HepG2 (cell line): ENCODE results near the gene AADACL4. TPM values are rescaled to one million over a fixed set of nuclear protein-coding genes. Genes with fewer than 3 reads are reported as not detected.

Source experiments
- ATF2 ChIP-seq: sonication (generic); formaldehyde crosslinking; IDR thresholded peaks from 2 replicates; pipeline ENCODE4 v1.4.0; 2020; ENCODE audit warnings: missing genetic modification reagents
- BCL6 ChIP-seq: IDR thresholded peaks from 2 replicates; pipeline ENCODE4 v1.6.1; 2016; ENCODE audit warnings: missing genetic modification reagents, missing compliant biosample characterization
- CBX5 ChIP-seq: sonication (generic); formaldehyde crosslinking; IDR thresholded peaks from 2 replicates; pipeline ENCODE4 v1.4.0; 2020; ENCODE audit warnings: missing genetic modification reagents, borderline replicate concordance
- FOXA3 ChIP-seq: IDR thresholded peaks from 2 replicates; pipeline ENCODE4 v1.6.1; 2016; ENCODE audit warnings: missing genetic modification reagents, missing compliant biosample characterization
- JUND ChIP-seq: sonication (generic); formaldehyde crosslinking; IDR thresholded peaks from 2 replicates; pipeline ENCODE4 v1.8.0; 2022; ENCODE audit warnings: mild to moderate bottlenecking, missing genetic modification reagents
- KAT8 ChIP-seq: IDR thresholded peaks from 2 replicates; pipeline ENCODE4 v1.6.1; 2016; ENCODE audit warnings: missing genetic modification reagents, missing compliant biosample characterization
- MAFF ChIP-seq: IDR thresholded peaks from 2 replicates; pipeline ENCODE4 v1.6.1; 2011; ENCODE audit warnings: low read depth, low read length, improper control_type of control experiment
- MEIS2 ChIP-seq: sonication (generic); formaldehyde crosslinking; IDR thresholded peaks from 2 replicates; pipeline ENCODE4 v1.9.0; 2021; ENCODE audit warnings: mild to moderate bottlenecking, missing genetic modification reagents
- NPAS2 ChIP-seq: sonication (generic); formaldehyde crosslinking; IDR thresholded peaks from 2 replicates; pipeline ENCODE4 v1.8.0; 2022; ENCODE audit warnings: mild to moderate bottlenecking, missing genetic modification reagents, borderline replicate concordance
- PBX3 ChIP-seq: sonication (generic); formaldehyde crosslinking; IDR thresholded peaks from 2 replicates; pipeline ENCODE4 v1.8.1; 2023; ENCODE audit warnings: missing genetic modification reagents, inconsistent platforms, borderline replicate concordance
- PPARG ChIP-seq: conservative IDR thresholded peaks from 2 replicates; pipeline ENCODE4 v1.6.1; 2016; ENCODE audit warnings: missing biosample characterization, missing genetic modification reagents
- REPIN1 ChIP-seq: sonication (generic); formaldehyde crosslinking; IDR thresholded peaks from 2 replicates; pipeline ENCODE4 v1.8.0; 2022; ENCODE audit warnings: missing genetic modification reagents, low read depth, mild to moderate bottlenecking, borderline replicate concordance
- RXRB ChIP-seq: IDR thresholded peaks from 2 replicates; pipeline ENCODE4 v1.6.1; 2016; ENCODE audit warnings: borderline replicate concordance, missing genetic modification reagents, missing compliant biosample characterization
- SAFB2 ChIP-seq: sonication (generic); formaldehyde crosslinking; IDR thresholded peaks from 2 replicates; pipeline ENCODE4 v1.5.1; 2020; ENCODE audit warnings: missing genetic modification reagents, low read depth, mild to moderate bottlenecking, borderline replicate concordance
- SOX6 ChIP-seq, 2 experiments: fragments of 450-650 bp in 1 of 2; sonication (generic) in 1 of 2; formaldehyde crosslinking in 1 of 2; IDR thresholded peaks; 2 replicates each; pipeline versions ENCODE4 v1.4.0 to v1.6.1; 2017 to 2020; ENCODE audit warnings: antibody characterized with exemption in 1 of 2, mild to moderate bottlenecking in 1 of 2, missing genetic modification reagents in 1 of 2
- SRF ChIP-seq: IDR thresholded peaks from 2 replicates; pipeline ENCODE4 v1.6.1; 2011; ENCODE audit warnings: mild to moderate bottlenecking, low read depth, low read length, moderate library complexity
- TSC22D2 ChIP-seq: sonication (generic); formaldehyde crosslinking; IDR thresholded peaks from 2 replicates; pipeline ENCODE4 v1.5.1; 2020; ENCODE audit warnings: missing genetic modification reagents, mild to moderate bottlenecking, borderline replicate concordance
- YY1 ChIP-seq: IDR thresholded peaks from 2 replicates; pipeline ENCODE4 v1.6.1; 2011; ENCODE audit warnings: low read length, low read depth, moderate library complexity, mild to moderate bottlenecking; ENCODE audit not compliant: insufficient read depth, insufficient replicate concordance
- ZMYM4 ChIP-seq: sonication (generic); formaldehyde crosslinking; IDR thresholded peaks from 2 replicates; pipeline ENCODE4 v1.8.1; 2023; ENCODE audit warnings: mild to moderate bottlenecking, missing genetic modification reagents
- ZNF205 ChIP-seq: IDR thresholded peaks from 2 replicates; pipeline ENCODE4 v1.6.1; 2018; ENCODE audit warnings: missing biosample characterization, missing genetic modification reagents
- ZNF230 ChIP-seq: sonication (generic); formaldehyde crosslinking; IDR thresholded peaks from 2 replicates; pipeline ENCODE4 v1.4.0; 2020; ENCODE audit warnings: mild to moderate bottlenecking, missing genetic modification reagents
- ZNF44 ChIP-seq: sonication (generic); formaldehyde crosslinking; IDR thresholded peaks from 2 replicates; pipeline ENCODE4 v1.5.1; 2020; ENCODE audit warnings: mild to moderate bottlenecking, missing genetic modification reagents
- ZNF501 ChIP-seq: sonication (generic); formaldehyde crosslinking; IDR thresholded peaks from 2 replicates; pipeline ENCODE4 v1.5.1; 2020; ENCODE audit warnings: mild to moderate bottlenecking, moderate library complexity, missing genetic modification reagents
- ZNF691 ChIP-seq: sonication (generic); formaldehyde crosslinking; IDR thresholded peaks from 2 replicates; pipeline ENCODE4 v1.4.0; 2020; ENCODE audit warnings: missing genetic modification reagents, low read depth, mild to moderate bottlenecking, borderline replicate concordance
- ZNF703 ChIP-seq: sonication (generic); formaldehyde crosslinking; IDR thresholded peaks from 2 replicates; pipeline ENCODE4 v1.5.1; 2020; ENCODE audit warnings: missing genetic modification reagents, mild to moderate bottlenecking, moderate library complexity, borderline replicate concordance
- ZNF768 ChIP-seq: sonication (generic); formaldehyde crosslinking; IDR thresholded peaks from 2 replicates; pipeline ENCODE4 v1.4.0; 2020; ENCODE audit warnings: missing genetic modification reagents
- ZNF788 ChIP-seq: sonication (generic); formaldehyde crosslinking; IDR thresholded peaks from 2 replicates; pipeline ENCODE4 v1.5.0; 2020; ENCODE audit warnings: mild to moderate bottlenecking, missing genetic modification reagents, borderline replicate concordance
- ZNF792 ChIP-seq: IDR thresholded peaks from 2 replicates; pipeline ENCODE4 v1.6.1; 2016
- polyA plus RNA-seq, 8 experiments: library from polyadenylated mRNA; depleted of rRNA in 3 of 8; stranded (reverse) in 7 of 8; unstranded in 1 of 8; fragments of >200 nt; fragmentation: Illumina TruSeq in 4 of 8; extraction: Trizol in 4 of 8; gene quantifications; 2 replicates each; pipeline versions ENCODE4 v1.2.1 to v1.2.3, GENCODE V29; 2011 to 2016; ENCODE audit warnings: low read depth in 4 of 8, missing spikeins in 1 of 8, mixed read lengths in 1 of 8; ENCODE audit not compliant: insufficient read depth in 1 of 8
- total RNA-seq, 5 experiments: library from RNA; depleted of rRNA; stranded (reverse); fragments of >200 nt; fragmentation: Illumina TruSeq; extraction: Trizol; gene quantifications; 2 replicates each; pipeline ENCODE4 v1.2.3, GENCODE V29; 2016; ENCODE audit warnings: low read depth in 1 of 5

The AADACL4 gene
- total and polyA plus RNA-seq, 2 of the 13 experiments (the other 11 are each of a cell fraction or from before 2014, with no cell fraction given), result not detected

GRCh38 chr1:12619792-12620487 lies 23.9 kb upstream of the AADACL4 start (continued):
- no peak for TF ChIP-seq ZNF44 (CRISPR knock-in tag)
- 0 out of 2 replicates have a peak, but pooled peaks have one; percentile 37 for TF ChIP-seq PPARG (CRISPR knock-in tag)
- TF ChIP-seq ZNF691 (CRISPR knock-in tag), result 0 out of 2 replicates have a peak, but pooled peaks have one; percentile 48
- no peak for TF ChIP-seq ZNF205
- TF ChIP-seq CBX5 (CRISPR knock-in tag), result no peak; the same call in 1 of the 2 replicates
- TF ChIP-seq BCL6 (CRISPR knock-in tag), result peak; percentile 67
- TF ChIP-seq ZMYM4 (CRISPR knock-in tag), result 0 out of 2 replicates have a peak, but pooled peaks have one; percentile 3
- TF ChIP-seq SAFB2 (CRISPR knock-in tag), result no peak
- TF ChIP-seq MAFF, result no peak
- TF ChIP-seq ATF2 (CRISPR knock-in tag), result peak; percentile 52; the same call in 1 of the 2 replicates
- no peak for TF ChIP-seq RXRB (CRISPR knock-in tag)
- no peak for TF ChIP-seq PBX3 (CRISPR knock-in tag)
- no peak for TF ChIP-seq JUND
- TF ChIP-seq ZNF792, result 0 out of 2 replicates have a peak, but pooled peaks have one; percentile 35
- TF ChIP-seq YY1, result peak; percentile 63
- TF ChIP-seq ZNF703, result no peak
- TF ChIP-seq MEIS2 (CRISPR knock-in tag), result no peak
- no peak for TF ChIP-seq ZNF230 (CRISPR knock-in tag)
- TF ChIP-seq TSC22D2 (CRISPR knock-in tag), result no peak
- no peak for TF ChIP-seq NPAS2 (CRISPR knock-in tag)
- TF ChIP-seq FOXA3 (CRISPR knock-in tag), result peak; percentile 50
- TF ChIP-seq SOX6 (IDR thresholded peaks at IDR 0.05), result no peak
- TF ChIP-seq SOX6 (CRISPR knock-in tag; IDR thresholded peaks at IDR 0.05), result no peak
- TF ChIP-seq ZNF501, result no peak
- TF ChIP-seq ZNF788 (CRISPR knock-in tag), result peak; percentile 15; the same call in 1 of the 2 replicates
- TF ChIP-seq ZNF768, result peak; percentile 25; the same call in 1 of the 2 replicates
- TF ChIP-seq SRF, result no peak
- peak; percentile 28; the same call in 1 of the 2 replicates for TF ChIP-seq KAT8
- TF ChIP-seq REPIN1 (CRISPR knock-in tag), result peak; percentile 26; the same call in 1 of the 2 replicates
